Measurements from ENCODE around the gene CCDC136.

CCDC136 gene

GRCh38 chr7:128856001-128856718 lies 64.4 kb downstream of the CCDC136 start:
- H2AFZ ChIP-seq (ENCODE audit: low read length) = no peak overlapping the region
- H3K4me3 ChIP-seq (ENCODE audit: low read length, poor library complexity, severe bottlenecking) = no peak overlapping the region
- H3K4me2 ChIP-seq (ENCODE audit: low read depth, low read length, poor library complexity, severe bottlenecking) = no peak overlapping the region
- no peaks in the 10 kb centered on the region for H3F3A ChIP-seq (ENCODE audit: low read depth)
- H3K4me1 ChIP-seq (ENCODE audit: insufficient read depth, low read length, poor library complexity, severe bottlenecking) = no peaks in the 10 kb centered on the region
- no peak overlapping the region for H3K9ac ChIP-seq (ENCODE audit: low read depth, low read length, poor library complexity, severe bottlenecking)
- H3K9me2 ChIP-seq (replicated peaks; ENCODE audit: low read depth, low read length) = no peaks in the 10 kb centered on the region
- no peaks in the 10 kb centered on the region for H4K20me1 ChIP-seq (ENCODE audit: insufficient read depth, low read length, poor library complexity, severe bottlenecking)
- no peaks in the 10 kb centered on the region for H3K9me3 ChIP-seq (ENCODE audit: insufficient read depth, low read depth, low read length)
- H3K79me2 ChIP-seq (ENCODE audit: insufficient read depth, low read length) = no peaks in the 10 kb centered on the region
- no peaks in the 10 kb centered on the region for H3K36me3 ChIP-seq (ENCODE audit: insufficient read depth, low read length)
- no peaks in the 10 kb centered on the region for H3K27me3 ChIP-seq (ENCODE audit: insufficient read depth, low read length, poor library complexity, severe bottlenecking)
- no peak for TF ChIP-seq CTCF (conservative IDR thresholded peaks at IDR 0.05; ENCODE audit: low read length)
- TF ChIP-seq EZH2phosphoT487 (IDR thresholded peaks at IDR 0.05; ENCODE audit: borderline replicate concordance) = no peak

GRCh38 chr7:128858380-128859231 lies 66.8 kb downstream of the CCDC136 start:
- Histone ChIP-seq H3K27me3 (ENCODE audit: insufficient read depth, low read length, poor library complexity, severe bottlenecking) (no peaks in the 10 kb centered on the region), H3K4me2 (ENCODE audit: low read depth, low read length, poor library complexity, severe bottlenecking) (no peak overlapping the region), H3K4me3 (ENCODE audit: low read length, poor library complexity, severe bottlenecking) (no peak overlapping the region), H3K9me2 (replicated peaks; ENCODE audit: low read depth, low read length) (no peaks in the 10 kb centered on the region), H3K79me2 (ENCODE audit: insufficient read depth, low read length) (peaks cover 8% of the 10 kb centered on the region), H4K20me1 (ENCODE audit: insufficient read depth, low read length, poor library complexity, severe bottlenecking) (no peaks in the 10 kb centered on the region), H3K36me3 (ENCODE audit: insufficient read depth, low read length) (no peaks in the 10 kb centered on the region), H3K9ac (ENCODE audit: low read depth, low read length, poor library complexity, severe bottlenecking) (no peak overlapping the region), H3F3A (ENCODE audit: low read depth) (no peaks in the 10 kb centered on the region), H2AFZ (ENCODE audit: low read length) (no peak overlapping the region), H3K9me3 (ENCODE audit: insufficient read depth, low read depth, low read length) (no peaks in the 10 kb centered on the region), H3K4me1 (ENCODE audit: insufficient read depth, low read length, poor library complexity, severe bottlenecking) (peaks cover 6% of the 10 kb centered on the region)
- TF ChIP-seq EZH2phosphoT487 (IDR thresholded peaks at IDR 0.05; ENCODE audit: borderline replicate concordance) (no peak), CTCF (conservative IDR thresholded peaks at IDR 0.05; ENCODE audit: low read length) (no peak)

GRCh38 chr7:128859232-128860157 lies 67.7 kb downstream of the CCDC136 start:
- Histone ChIP-seq H3K9me3 (ENCODE audit: insufficient read depth, low read depth, low read length) (no peaks in the 10 kb centered on the region), H3K4me2 (ENCODE audit: low read depth, low read length, poor library complexity, severe bottlenecking) (no peak overlapping the region), H3K79me2 (ENCODE audit: insufficient read depth, low read length) (peaks cover 16% of the 10 kb centered on the region), H4K20me1 (ENCODE audit: insufficient read depth, low read length, poor library complexity, severe bottlenecking) (no peaks in the 10 kb centered on the region), H3K36me3 (ENCODE audit: insufficient read depth, low read length) (no peaks in the 10 kb centered on the region), H3F3A (ENCODE audit: low read depth) (no peaks in the 10 kb centered on the region), H3K9ac (ENCODE audit: low read depth, low read length, poor library complexity, severe bottlenecking) (no peak overlapping the region), H3K4me1 (ENCODE audit: insufficient read depth, low read length, poor library complexity, severe bottlenecking) (peaks cover 10% of the 10 kb centered on the region), H2AFZ (ENCODE audit: low read length) (no peak overlapping the region), H3K27me3 (ENCODE audit: insufficient read depth, low read length, poor library complexity, severe bottlenecking) (no peaks in the 10 kb centered on the region), H3K4me3 (ENCODE audit: low read length, poor library complexity, severe bottlenecking) (no peak overlapping the region), H3K9me2 (replicated peaks; ENCODE audit: low read depth, low read length) (no peaks in the 10 kb centered on the region)
- no peak for TF ChIP-seq CTCF (conservative IDR thresholded peaks at IDR 0.05; ENCODE audit: low read length)

All from Loucy (cell line).